Colonic mucosa (tissue), 4 donors: ENCODE data around the gene GALNT17. TPM values are rescaled to one million over a fixed set of nuclear protein-coding genes. Genes with fewer than 3 reads are reported as not detected.

ENCODE experiments used
- DNase-seq: peaks from one replicate; pipeline ENCODE4 v3.0.0-alpha.2; 2020
- H3K27ac ChIP-seq: fragments of 200-600 bp; one replicate; pipeline ENCODE4 v1.8.0; 2021
- H3K27me3 ChIP-seq: fragments of 200-600 bp; one replicate; pipeline ENCODE4 v1.8.0; 2021
- H3K36me3 ChIP-seq: fragments of 200-600 bp; one replicate; pipeline ENCODE4 v1.8.0; 2021
- H3K4me1 ChIP-seq: fragments of 200-600 bp; one replicate; pipeline ENCODE4 v1.8.0; 2021; ENCODE audit warnings: mild to moderate bottlenecking
- H3K4me3 ChIP-seq: fragments of 200-600 bp; one replicate; pipeline ENCODE4 v1.8.0; 2021
- H3K9ac ChIP-seq, 2 donors: one replicate each; pipeline ENCODE4 v1.7.0; 2013; ENCODE audit warnings: control low read depth in 2 of 2, low read depth in 2 of 2, low read length in 2 of 2
- H3K9me3 ChIP-seq: fragments of 200-600 bp; one replicate; pipeline ENCODE4 v1.8.0; 2021
- CTCF ChIP-seq: fragments of 200-600 bp; IDR thresholded peaks from one replicate; pipeline ENCODE4 v1.8.0; 2022; ENCODE audit warnings: antibody characterized with exemption, mild to moderate bottlenecking
- intact Hi-C: fragments of 100-400 bp; cut with DNase I; formaldehyde crosslinking; loops from one replicate; pipeline ENCODE4 v1.14.1; 2022
- total RNA-seq, 2 donors: library from RNA; stranded (reverse); fragmentation: NEBNext Ultra II Directional in 1 of 2; extraction: Animal tissue kit (Norgen Biotek cat#: 25700) in 1 of 2; gene quantifications; one replicate each; pipeline ENCODE4 v1.2.1, GENCODE V29; 2021
- donor health status: healthy.
- donor health status: DM: no; HTN: no; CAD: no.
- donor health status: DM: no; HTN: no; CAD: no.

The GALNT17 gene
- total RNA-seq, 2 donors from 2014 or later, result 0.37 to 1.3 TPM

- no peaks in the 10 kb centered on the region for H3K9me3 ChIP-seq
- DNase-seq, result no peak
- H3K4me1 ChIP-seq, result no peaks in the 10 kb centered on the region
- intact Hi-C loops, result no loop called here
- no peak overlapping the region for H3K27ac ChIP-seq
- H3K9ac ChIP-seq, result no peak overlapping the region
- no peaks in the 10 kb centered on the region for H3K36me3 ChIP-seq
- H3K4me3 ChIP-seq, result no peak overlapping the region
- TF ChIP-seq CTCF, result no peak
- H3K27me3 ChIP-seq, result no peaks in the 10 kb centered on the region
Observed at GRCh38 chr7:71509381-71509780, 377.4 kb downstream of the GALNT17 start.

- DNase-seq, result no peak
- no peak overlapping the region for H3K27ac ChIP-seq
- H3K36me3 ChIP-seq, result no peaks in the 10 kb centered on the region
- no peak for TF ChIP-seq CTCF
- H3K9ac ChIP-seq, result no peak overlapping the region
- H3K4me3 ChIP-seq, result no peak overlapping the region
- H3K4me1 ChIP-seq, result no peaks in the 10 kb centered on the region
- intact Hi-C loops, result no loop called here
- no peaks in the 10 kb centered on the region for H3K27me3 ChIP-seq
- H3K9me3 ChIP-seq, result no peaks in the 10 kb centered on the region
Observed at GRCh38 chr7:71511361-71511807, 379.4 kb downstream of the GALNT17 start.

- no peak for TF ChIP-seq CTCF
- Histone ChIP-seq H3K36me3 (no peaks in the 10 kb centered on the region), H3K4me1 (no peaks in the 10 kb centered on the region), H3K27me3 (no peaks in the 10 kb centered on the region), H3K27ac (no peak overlapping the region), H3K9me3 (no peaks in the 10 kb centered on the region), H3K4me3 (no peak overlapping the region), H3K9ac (no peak overlapping the region)
- intact Hi-C loops, result no loop called here
- no peak for DNase-seq
Observed at GRCh38 chr7:71517940-71518699, 386.2 kb downstream of the GALNT17 start.

- no peaks in the 10 kb centered on the region for H3K9me3 ChIP-seq
- no peak overlapping the region for H3K4me3 ChIP-seq
- no peak overlapping the region for H3K9ac ChIP-seq
- H3K27ac ChIP-seq, result no peak overlapping the region
- DNase-seq, result no peak
- H3K36me3 ChIP-seq, result no peaks in the 10 kb centered on the region
- H3K4me1 ChIP-seq, result no peaks in the 10 kb centered on the region
- no peaks in the 10 kb centered on the region for H3K27me3 ChIP-seq
- intact Hi-C loops, result no loop called here
- TF ChIP-seq CTCF, result no peak
Observed at GRCh38 chr7:71518880-71519279, 386.9 kb downstream of the GALNT17 start.

GRCh38 chr7:71521506-71521905, 389.6 kb downstream of the GALNT17 start:
- H3K27ac ChIP-seq, result no peak overlapping the region

More at GRCh38 chr7:71521506-71521905, 389.6 kb downstream of the GALNT17 start:
- Histone ChIP-seq H3K36me3 (no peaks in the 10 kb centered on the region), H3K4me1 (no peaks in the 10 kb centered on the region), H3K9ac (no peak overlapping the region), H3K9me3 (no peaks in the 10 kb centered on the region), H3K27me3 (no peaks in the 10 kb centered on the region), H3K4me3 (no peak overlapping the region)
- intact Hi-C loops, result no loop called here
- DNase-seq, result peak; percentile 19
- no peak for TF ChIP-seq CTCF
